HEK293 (cell line): Measurements from ENCODE around the gene PLAAT1.

Source experiments
- CTCF ChIA-PET: fragments of 350-600 bp; formaldehyde crosslinking; extraction: SDS; loops from one replicate; lab custom pipeline; 2021; ENCODE audit warnings: antibody characterized with exemption; lab: Yijun Ruan, JAX
- POLR2A ChIA-PET: fragments of 300-600 bp; formaldehyde crosslinking; extraction: SDS; loops from one replicate; lab custom pipeline; 2020; ENCODE audit warnings: antibody characterized with exemption, inconsistent platforms; lab: Yijun Ruan, JAX
- H3K27ac ChIP-seq: fragments of 200-500 bp; sonication (Bioruptor generic); 2 replicates; pipeline ENCODE4 v1.5.1; 2014; ENCODE audit warnings: low read depth, low read length, control low read depth, inconsistent platforms; ENCODE audit errors: extremely low read depth
- H3K36me3 ChIP-seq, 2 experiments: fragments of 200-500 bp in 1 of 2; sonication (Bioruptor generic) in 1 of 2; 1 replicate in 1 of 2; 2 replicates in 1 of 2; pipeline ENCODE4 v1.5.1; 2014 to 2017; ENCODE audit warnings: inconsistent platforms in 2 of 2, low read length in 2 of 2; ENCODE audit not compliant: control insufficient read depth in 2 of 2, insufficient read depth in 1 of 2
- H3K4me1 ChIP-seq: fragments of 200-500 bp; sonication (Bioruptor generic); 2 replicates; pipeline ENCODE4 v1.5.1; 2014; ENCODE audit warnings: mild to moderate bottlenecking, low read length, inconsistent platforms; ENCODE audit not compliant: control insufficient read depth, insufficient read depth
- H3K4me3 ChIP-seq: 2 replicates; pipeline ENCODE4 v1.5.1; 2011; ENCODE audit warnings: low read depth, mild to moderate bottlenecking, control low read depth, low read length, moderate library complexity
- H3K9me3 ChIP-seq: fragments of 200-500 bp; sonication (Bioruptor generic); 2 replicates; pipeline ENCODE4 v1.5.1; 2014; ENCODE audit warnings: low read depth, low read length, inconsistent platforms; ENCODE audit not compliant: control insufficient read depth, insufficient read depth
- BCL11B ChIP-seq: fragments of 450-650 bp; formaldehyde crosslinking; IDR thresholded peaks from 2 replicates; pipeline ENCODE4 v1.5.1; 2016; ENCODE audit warnings: low read depth, missing biosample characterization, missing genetic modification characterization
- EGR2 ChIP-seq: fragments of 450-650 bp; formaldehyde crosslinking; IDR thresholded peaks from 2 replicates; pipeline ENCODE4 v1.5.1; 2016; ENCODE audit warnings: low read depth, missing biosample characterization, missing genetic modification characterization
- HOXA7 ChIP-seq: sonication (generic); formaldehyde crosslinking; IDR thresholded peaks from 2 replicates; pipeline ENCODE4 v1.8.1; 2022; ENCODE audit warnings: missing genetic modification reagents, borderline replicate concordance
- KLF8 ChIP-seq: fragments of 450-650 bp; formaldehyde crosslinking; IDR thresholded peaks from 2 replicates; pipeline ENCODE4 v1.5.1; 2016; ENCODE audit warnings: missing biosample characterization, missing genetic modification characterization
- MEIS1 ChIP-seq: sonication (generic); formaldehyde crosslinking; IDR thresholded peaks from 2 replicates; pipeline ENCODE4 v1.8.1; 2022; ENCODE audit warnings: missing genetic modification reagents, mild to moderate bottlenecking, borderline replicate concordance
- PRDM10 ChIP-seq: fragments of 450-650 bp; formaldehyde crosslinking; IDR thresholded peaks from 2 replicates; pipeline ENCODE4 v1.5.1; 2016; ENCODE audit warnings: missing biosample characterization, missing genetic modification characterization
- RBAK ChIP-seq: fragments of 450-650 bp; formaldehyde crosslinking; IDR thresholded peaks from 2 replicates; pipeline ENCODE4 v1.5.1; 2016; ENCODE audit warnings: missing biosample characterization, missing genetic modification characterization
- TCF7L2 ChIP-seq: IDR thresholded peaks from 2 replicates; pipeline ENCODE4 v1.6.1; 2011; ENCODE audit warnings: low read depth, mild to moderate bottlenecking, inconsistent platforms, low read length, moderate library complexity, borderline replicate concordance
- ZBTB20 ChIP-seq: fragments of 450-650 bp; formaldehyde crosslinking; IDR thresholded peaks from 2 replicates; pipeline ENCODE4 v1.5.1; 2016; ENCODE audit warnings: missing biosample characterization, missing genetic modification characterization
- ZBTB6 ChIP-seq: fragments of 450-650 bp; formaldehyde crosslinking; IDR thresholded peaks from 2 replicates; pipeline ENCODE4 v1.5.1; 2017; ENCODE audit warnings: missing biosample characterization, missing genetic modification characterization
- ZBTB8A ChIP-seq: fragments of 450-650 bp; formaldehyde crosslinking; IDR thresholded peaks from 2 replicates; pipeline ENCODE4 v1.5.1; 2016; ENCODE audit warnings: missing biosample characterization, missing genetic modification characterization
- ZNF10 ChIP-seq: fragments of 450-650 bp; formaldehyde crosslinking; IDR thresholded peaks from 2 replicates; pipeline ENCODE4 v1.5.1; 2017; ENCODE audit warnings: missing biosample characterization, missing genetic modification characterization
- ZNF155 ChIP-seq: fragments of 450-650 bp; formaldehyde crosslinking; IDR thresholded peaks from 2 replicates; pipeline ENCODE4 v1.5.1; 2016; ENCODE audit warnings: missing biosample characterization, missing genetic modification characterization
- ZNF16 ChIP-seq: fragments of 450-650 bp; formaldehyde crosslinking; IDR thresholded peaks from 2 replicates; pipeline ENCODE4 v1.5.1; 2016; ENCODE audit warnings: low read depth, missing biosample characterization, missing genetic modification characterization
- ZNF184 ChIP-seq: fragments of 450-650 bp; IDR thresholded peaks from 2 replicates; pipeline ENCODE4 v1.5.1; 2018; ENCODE audit warnings: missing biosample characterization, mild to moderate bottlenecking, missing genetic modification characterization
- ZNF19 ChIP-seq: fragments of 450-650 bp; formaldehyde crosslinking; IDR thresholded peaks from 2 replicates; pipeline ENCODE4; 2016; ENCODE audit warnings: missing biosample characterization, missing genetic modification characterization, low read depth
- ZNF302 ChIP-seq: fragments of 450-650 bp; formaldehyde crosslinking; IDR thresholded peaks from 2 replicates; pipeline ENCODE4 v1.5.1; 2016; ENCODE audit warnings: missing biosample characterization, missing genetic modification characterization, low read depth
- ZNF391 ChIP-seq: fragments of 450-650 bp; formaldehyde crosslinking; IDR thresholded peaks from 2 replicates; pipeline ENCODE4 v1.5.1; 2016; ENCODE audit warnings: low read depth, missing biosample characterization, missing genetic modification characterization, borderline replicate concordance
- ZNF404 ChIP-seq: fragments of 450-650 bp; formaldehyde crosslinking; IDR thresholded peaks from 2 replicates; pipeline ENCODE4 v1.5.1; 2017; ENCODE audit warnings: missing biosample characterization, missing genetic modification characterization
- ZNF416 ChIP-seq: fragments of 450-650 bp; formaldehyde crosslinking; IDR thresholded peaks from 2 replicates; pipeline ENCODE4 v1.5.1; 2016; ENCODE audit warnings: missing biosample characterization, missing genetic modification characterization
- ZNF514 ChIP-seq: fragments of 450-650 bp; formaldehyde crosslinking; IDR thresholded peaks from 2 replicates; pipeline ENCODE4 v1.5.1; 2016; ENCODE audit warnings: missing biosample characterization, missing genetic modification characterization
- ZNF530 ChIP-seq: fragments of 450-650 bp; formaldehyde crosslinking; IDR thresholded peaks from 2 replicates; pipeline ENCODE4 v1.5.1; 2016; ENCODE audit warnings: low read depth, missing biosample characterization, missing genetic modification characterization
- ZNF555 ChIP-seq: fragments of 450-650 bp; formaldehyde crosslinking; conservative IDR thresholded peaks from 2 replicates; pipeline ENCODE4 v1.5.1; 2017; ENCODE audit warnings: missing biosample characterization, mild to moderate bottlenecking, missing genetic modification characterization, inconsistent platforms
- ZNF571 ChIP-seq: fragments of 450-650 bp; formaldehyde crosslinking; IDR thresholded peaks from 2 replicates; pipeline ENCODE4 v1.5.0; 2017; ENCODE audit warnings: missing biosample characterization, missing genetic modification characterization
- ZNF585B ChIP-seq: fragments of 450-650 bp; formaldehyde crosslinking; IDR thresholded peaks from 2 replicates; pipeline ENCODE4 v1.5.1; 2016; ENCODE audit warnings: missing biosample characterization, missing genetic modification characterization
- ZNF623 ChIP-seq: fragments of 450-650 bp; formaldehyde crosslinking; IDR thresholded peaks from 2 replicates; pipeline ENCODE4 v1.5.1; 2016; ENCODE audit warnings: missing biosample characterization, missing genetic modification characterization
- ZNF626 ChIP-seq: fragments of 450-650 bp; sonication (Bioruptor Pico); formaldehyde crosslinking; IDR thresholded peaks from 2 replicates; pipeline ENCODE4 v1.5.1; 2018; ENCODE audit warnings: missing biosample characterization, missing genetic modification characterization, inconsistent platforms
- ZNF692 ChIP-seq: fragments of 450-650 bp; formaldehyde crosslinking; IDR thresholded peaks from 2 replicates; pipeline ENCODE4 v1.5.1; 2016; ENCODE audit warnings: missing biosample characterization, missing genetic modification characterization
- ZNF768 ChIP-seq: fragments of 450-650 bp; formaldehyde crosslinking; IDR thresholded peaks from 2 replicates; pipeline ENCODE4 v1.5.1; 2018; ENCODE audit warnings: missing biosample characterization, mild to moderate bottlenecking, missing genetic modification characterization
- ZSCAN30 ChIP-seq: fragments of 450-650 bp; IDR thresholded peaks from 2 replicates; pipeline ENCODE4 v1.5.1; 2018; ENCODE audit warnings: missing biosample characterization, mild to moderate bottlenecking, missing genetic modification characterization, moderate library complexity
- TF ChIP-seq, protein P1 (sequence below): fragments of 450-650 bp; formaldehyde crosslinking; IDR thresholded peaks from 2 replicates; pipeline ENCODE4 v1.5.1; 2016; ENCODE audit warnings: missing biosample characterization, missing genetic modification characterization

The PLAAT1 gene

GRCh38 chr3:193240850-193241706, at the start of gene PLAAT1:
Gene PLAAT1, plus strand, starts transcription at chr3:193241222. Its CDS starts 14,429 bp downstream, at chr3:193255651.
- ChIA-PET POLR2A (no interaction called here), CTCF (interaction anchor here (0.7 to 0.8 kb wide), 2 partner anchors 41 to 674 kb away, joined by 3 to 4 read pairs; no protein-coding TSS in a partner anchor)
- Histone ChIP-seq H3K27ac (peak within 1 kb of the TSS; percentile 80), H3K36me3 (no peaks in the 10 kb centered on the region), H3K9me3 (no peaks in the 10 kb centered on the region), H3K4me3 (peak within 1 kb of the TSS; percentile 60), H3K4me1 (no peaks in the 10 kb centered on the region)
- TF ChIP-seq ZNF155 (tag by site-specific recombination) (no peak), ZNF16 (tag by site-specific recombination) (no peak), ZNF626 (tag by site-specific recombination) (no peak), MEIS1 (CRISPR knock-in tag) (no peak), ZNF416 (tag by site-specific recombination) (no peak), ZNF571 (tag by site-specific recombination) (no peak), KLF8 (tag by site-specific recombination) (no peak), ZBTB6 (no peak), ZSCAN30 (tag by site-specific recombination) (peak; percentile 50), ZBTB20 (peak; percentile 58; the same call in 1 of the 2 replicates), ZNF692 (tag by site-specific recombination) (peak; percentile 43; the same call in 1 of the 2 replicates), ZNF19 (tag by site-specific recombination) (no peak), ZBTB8A (tag by site-specific recombination) (peak; percentile 94), ZNF530 (tag by site-specific recombination) (no peak), ZNF10 (no peak), HOXA7 (CRISPR knock-in tag) (no peak), ZNF302 (no peak), ZNF514 (no peak), BCL11B (tag by site-specific recombination) (no peak), EGR2 (tag by site-specific recombination) (peak; percentile 56), PRDM10 (tag by site-specific recombination) (peak; percentile 69), ZNF585B (tag by site-specific recombination) (no peak), ZNF184 (no peak), ZNF391 (0 out of 2 replicates have a peak, but pooled peaks have one; percentile 0), RBAK (tag by site-specific recombination) (no peak), TCF7L2 (no peak), ZNF404 (tag by site-specific recombination) (no peak), ZNF555 (tag by site-specific recombination) (no peak), ZNF623 (tag by site-specific recombination) (no peak), ZNF768 (tag by site-specific recombination) (no peak)
- TF ChIP-seq, protein P1, sequence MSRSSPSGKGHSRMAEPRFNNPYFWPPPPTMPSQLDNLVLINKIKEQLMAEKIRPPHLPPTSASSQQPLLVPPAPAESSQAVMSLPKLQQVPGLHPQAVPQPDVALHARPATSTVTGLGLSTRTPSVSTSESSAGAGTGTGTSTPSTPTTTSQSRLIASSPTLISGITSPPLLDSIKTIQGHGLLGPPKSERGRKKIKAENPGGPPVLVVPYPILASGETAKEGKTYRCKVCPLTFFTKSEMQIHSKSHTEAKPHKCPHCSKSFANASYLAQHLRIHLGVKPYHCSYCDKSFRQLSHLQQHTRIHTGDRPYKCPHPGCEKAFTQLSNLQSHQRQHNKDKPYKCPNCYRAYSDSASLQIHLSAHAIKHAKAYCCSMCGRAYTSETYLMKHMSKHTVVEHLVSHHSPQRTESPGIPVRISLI (tag by site-specific recombination) = no peak
